ENCODE measurements around the gene SUN2.

- TF ChIP-seq ZNF644 (tag; IDR thresholded peaks at IDR 0.05; ENCODE audit: low read depth): no peak
- TF ChIP-seq FOXJ2 (tag; IDR thresholded peaks at IDR 0.05): no peak
- no peak for TF ChIP-seq MEIS2 (IDR thresholded peaks at IDR 0.05; ENCODE audit: partially characterized antibody)
- TF ChIP-seq, protein P1, sequence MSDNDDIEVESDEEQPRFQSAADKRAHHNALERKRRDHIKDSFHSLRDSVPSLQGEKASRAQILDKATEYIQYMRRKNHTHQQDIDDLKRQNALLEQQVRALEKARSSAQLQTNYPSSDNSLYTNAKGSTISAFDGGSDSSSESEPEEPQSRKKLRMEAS (CRISPR knock-in tag; IDR thresholded peaks at IDR 0.05): no peak
- TF ChIP-seq ZNF24 (IDR thresholded peaks at IDR 0.05): no peak
- TF ChIP-seq CTCF (IDR thresholded peaks at IDR 0.05 in 2 of 3, conservative IDR thresholded peaks at IDR 0.05 in 1 of 3; ENCODE audit: insufficient read depth in 2 of 3, low read depth in 1 of 3, low read length in 3 of 3): no peak
- TF ChIP-seq SPI1 (IDR thresholded peaks at IDR 0.05; ENCODE audit: borderline replicate concordance, low read depth, low read length): no peak
- no peak for TF ChIP-seq ZNF589 (CRISPR knock-in tag; IDR thresholded peaks at IDR 0.05; ENCODE audit: low read depth)
- TF ChIP-seq, protein P2, sequence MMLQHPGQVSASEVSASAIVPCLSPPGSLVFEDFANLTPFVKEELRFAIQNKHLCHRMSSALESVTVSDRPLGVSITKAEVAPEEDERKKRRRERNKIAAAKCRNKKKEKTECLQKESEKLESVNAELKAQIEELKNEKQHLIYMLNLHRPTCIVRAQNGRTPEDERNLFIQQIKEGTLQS (IDR thresholded peaks at IDR 0.05): no peak
- TF ChIP-seq, protein P2 (CRISPR knock-in tag; conservative IDR thresholded peaks at IDR 0.05): no peak
- no peak for TF ChIP-seq SMAD1 (IDR thresholded peaks at IDR 0.05; ENCODE audit: low read depth, low read length, partially characterized antibody)
Observed at GRCh38 chr22:38735465-38736256, 20.1 kb downstream of the SUN2 start.
